NCI-H146 treated with DMSO at 0.1 percent for 48 hours (cell line): ENCODE results near the gene CASP7.
"Not testable (repeated sequence)": the region's sequence is repeated elsewhere in the genome, so short reads cannot be mapped to it uniquely, and the experiment has no call there.

Experiments used
- DNase-seq: peaks from one replicate; lab custom pipeline; 2025; ENCODE audit not compliant: unreplicated experiment; lab: John Stamatoyannopoulos, UW

The CASP7 gene

DNA sequence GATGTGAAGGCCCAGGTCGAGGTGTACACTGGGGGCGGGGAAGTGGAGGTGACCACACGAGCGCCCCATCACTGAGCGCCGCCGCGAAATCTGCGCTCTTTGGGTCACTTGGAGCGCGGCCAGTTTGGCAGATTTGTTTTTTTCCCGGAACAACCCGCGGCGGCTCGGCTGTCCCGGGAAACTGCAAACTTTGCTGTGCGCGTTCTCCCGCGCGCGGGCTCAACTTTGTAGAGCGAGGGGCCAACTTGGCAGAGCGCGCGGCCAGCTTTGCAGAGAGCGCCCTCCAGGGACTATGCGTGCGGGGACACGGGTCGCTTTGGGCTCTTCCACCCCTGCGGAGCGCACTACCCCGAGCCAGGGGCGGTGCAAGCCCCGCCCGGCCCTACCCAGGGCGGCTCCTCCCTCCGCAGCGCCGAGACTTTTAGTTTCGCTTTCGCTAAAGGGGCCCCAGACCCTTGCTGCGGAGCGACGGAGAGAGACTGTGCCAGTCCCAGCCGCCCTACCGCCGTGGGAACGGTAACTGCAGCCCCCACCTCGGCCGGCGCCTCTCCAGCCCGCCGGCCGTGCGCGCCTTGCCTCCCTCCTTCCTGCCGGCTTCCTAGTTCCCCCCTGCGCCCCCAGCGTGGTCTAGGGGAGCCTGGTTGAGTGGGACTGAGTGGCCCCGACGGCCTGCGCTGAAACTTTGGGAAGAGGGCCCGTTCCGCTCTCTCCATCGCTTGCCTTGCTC lies at the start of gene CASP7:
TSS of gene CASP7 (plus strand) at position 450 of the 727 bp plus-strand sequence. CDS start 17,582 bp downstream, outside the sequence.
- peak; percentile 47 for DNase-seq

DNA sequence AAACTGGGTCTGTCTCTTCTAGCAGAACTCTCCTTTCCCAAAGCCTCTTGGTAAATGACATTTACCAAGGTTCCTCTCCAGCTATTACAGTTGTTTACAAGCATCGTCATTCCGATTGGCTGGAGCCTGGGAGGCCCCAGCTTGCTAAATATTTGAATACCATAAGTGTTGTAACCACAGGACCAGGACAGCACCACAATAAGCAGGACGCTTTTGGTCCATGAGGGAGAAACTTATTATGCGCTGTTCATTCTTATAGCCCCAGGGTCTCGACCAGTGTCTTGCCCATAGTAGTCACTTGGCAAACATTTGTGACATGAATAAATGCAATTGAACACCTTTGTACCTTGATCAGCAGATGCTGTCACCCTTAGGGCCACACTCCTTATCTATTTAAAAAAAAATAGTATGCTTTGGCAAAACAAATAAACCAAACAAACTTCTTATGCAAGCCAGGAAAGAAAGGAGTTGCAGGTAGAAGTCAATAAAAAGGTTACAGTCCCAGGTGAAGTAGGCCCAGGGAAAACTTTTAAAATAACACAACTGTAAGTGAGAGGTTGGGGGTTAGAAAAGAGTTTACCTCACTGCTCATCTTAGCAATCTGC lies 48.7 kb upstream of the CASP7 start:
- no peak for DNase-seq

GRCh38 chr10:113631684-113632367 lies 47.9 kb upstream of the CASP7 start:
- peak; percentile 35 for DNase-seq

DNA sequence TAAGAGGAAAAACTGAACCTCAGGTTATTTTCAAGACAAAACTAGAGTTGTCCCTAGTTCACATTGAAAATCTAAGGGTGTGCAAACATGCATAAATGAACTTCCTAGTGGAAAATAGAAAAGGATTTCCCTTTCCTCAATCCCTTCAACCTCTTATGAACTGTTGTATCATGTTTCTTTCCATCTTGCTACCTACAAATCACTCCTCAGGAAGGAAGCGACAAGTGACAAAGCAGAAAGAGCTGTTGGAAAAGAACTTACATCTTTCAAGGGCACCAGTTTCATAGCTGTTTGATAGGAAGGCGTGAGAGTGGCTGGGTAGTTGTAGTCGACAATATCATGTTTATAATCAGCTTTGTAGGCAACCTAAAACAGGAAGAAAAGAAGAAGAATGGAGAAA lies 39.7 kb upstream of the CASP7 start:
- no peak for DNase-seq

- no peak for DNase-seq
Observed at GRCh38 chr10:113641702-113642101, 38.0 kb upstream of the CASP7 start.

GRCh38 chr10:113643183-113643582 lies 36.5 kb upstream of the CASP7 start:
- no peak for DNase-seq

DNA sequence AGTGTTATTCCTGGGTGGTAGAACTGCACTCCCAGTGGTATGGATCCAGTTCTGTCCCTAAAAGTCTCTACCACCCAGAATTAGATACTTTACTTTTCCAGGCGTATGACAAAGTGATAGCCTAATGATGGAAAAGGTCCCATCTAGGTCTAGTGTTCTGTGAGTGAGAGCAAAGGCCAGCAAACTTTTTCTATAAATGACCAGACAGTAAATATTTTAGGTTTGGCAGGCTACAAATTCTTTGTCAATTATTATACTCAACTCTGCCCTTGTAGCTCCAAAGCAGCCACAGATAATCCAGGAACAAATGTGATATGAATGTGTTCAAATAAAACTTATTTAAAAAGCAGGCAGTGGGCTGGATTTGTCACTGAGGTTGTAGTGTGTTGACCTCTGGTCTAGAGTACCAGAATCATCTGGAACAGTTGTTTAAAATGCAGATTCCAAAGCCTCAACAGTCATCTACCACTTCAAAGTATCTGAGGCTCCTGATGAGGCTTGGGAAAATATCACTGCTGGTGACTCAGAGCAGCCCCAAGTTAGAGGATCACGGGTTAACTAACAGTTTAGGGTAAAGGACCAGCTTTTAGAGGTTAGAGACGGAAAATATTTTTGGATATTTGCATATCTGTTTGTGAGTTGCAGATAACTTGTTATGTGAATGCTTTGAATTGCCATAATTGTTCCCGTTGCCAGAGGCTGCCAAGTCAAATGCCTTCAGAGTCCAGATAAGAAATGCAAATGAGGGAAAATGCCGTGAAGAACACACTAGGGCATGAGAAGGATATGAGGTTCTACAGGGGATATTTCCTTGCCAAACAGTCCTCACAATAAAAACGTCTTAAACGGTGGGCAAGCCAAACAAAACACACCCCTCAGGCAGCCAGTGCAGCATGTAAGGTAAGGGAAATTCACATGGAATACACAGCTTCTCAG lies 35.3 kb upstream of the CASP7 start:
- no peak for DNase-seq

DNA sequence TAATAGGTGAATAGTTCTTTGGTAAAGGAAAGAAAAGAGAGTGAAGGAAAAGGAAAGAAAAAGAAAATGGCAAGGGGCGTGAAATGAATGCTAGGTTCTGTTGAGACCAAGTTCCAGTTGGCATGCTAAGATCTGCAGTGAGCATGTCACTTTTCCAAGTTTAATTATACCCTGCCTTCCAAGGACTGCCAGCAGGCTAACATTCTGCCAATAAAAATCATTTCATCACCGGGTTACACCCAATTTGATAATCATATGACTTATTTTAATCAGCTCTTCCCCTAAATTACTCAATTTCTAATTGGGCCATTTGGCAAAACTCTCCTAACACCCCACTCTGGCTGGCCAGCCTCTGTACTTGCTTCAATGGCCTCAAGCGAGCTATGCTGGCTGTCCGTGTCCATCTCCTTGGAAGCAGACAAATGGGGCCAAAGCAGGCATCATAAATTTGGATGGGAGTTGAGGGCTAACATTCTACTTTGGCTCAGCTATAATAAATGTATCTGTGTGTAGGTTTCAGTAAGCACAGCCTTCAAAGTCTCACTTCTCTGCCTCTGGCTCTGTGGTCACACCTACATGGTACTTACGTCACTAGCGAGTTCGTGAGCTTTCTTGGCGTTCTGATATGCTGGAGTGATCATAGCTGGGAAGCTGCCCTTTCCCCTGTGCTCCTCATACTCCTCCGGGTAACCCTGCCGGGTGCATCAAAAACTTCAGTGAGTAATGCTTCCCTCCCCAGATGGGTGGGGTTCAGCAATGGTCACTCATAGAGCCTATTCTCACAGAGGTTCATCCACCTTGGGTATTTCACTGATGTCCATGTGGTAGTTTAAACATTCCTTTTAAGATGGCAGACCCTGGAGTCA lies 33.1 kb upstream of the CASP7 start:
- DNase-seq = no peak

DNA sequence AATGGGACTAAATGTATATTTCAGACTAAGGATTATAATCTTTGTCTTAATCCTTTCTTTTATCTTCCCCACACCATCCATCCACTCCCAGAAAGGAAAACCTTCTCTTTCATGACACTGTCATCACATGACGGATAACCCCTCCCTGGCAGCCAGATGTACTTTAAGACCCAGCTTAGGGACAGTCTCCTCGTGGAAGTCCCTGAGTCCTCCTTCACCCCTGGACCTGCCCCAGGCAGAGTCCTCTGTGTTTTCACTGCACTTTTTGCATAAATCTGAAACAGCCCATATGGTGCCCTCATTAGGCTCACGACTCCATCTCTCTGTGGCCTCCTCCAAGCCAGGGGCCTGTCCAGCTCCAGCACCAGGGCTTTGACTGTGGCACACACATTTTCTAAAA lies 31.9 kb upstream of the CASP7 start:
- no peak for DNase-seq

DNA sequence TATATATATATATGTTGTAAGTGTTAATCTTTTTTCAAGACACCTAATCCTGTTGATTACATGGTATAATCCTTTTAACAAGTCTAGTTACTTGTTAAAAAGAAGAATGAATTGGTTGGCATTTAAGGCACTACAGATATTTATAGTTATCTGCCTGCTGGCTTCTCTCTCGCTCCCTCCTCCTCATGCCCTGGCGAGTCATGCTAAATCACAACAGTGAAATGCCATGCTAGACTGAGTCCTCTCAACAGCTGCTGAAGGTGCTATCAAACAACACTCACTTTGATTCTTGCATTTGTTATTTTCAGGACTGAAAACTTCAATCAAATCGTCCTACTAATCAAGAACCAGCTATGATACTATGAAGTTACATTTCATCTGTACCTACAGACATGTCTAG lies 31.2 kb upstream of the CASP7 start:
- no peak for DNase-seq

GRCh38 chr10:113650172-113650571 lies 29.5 kb upstream of the CASP7 start:
- no peak for DNase-seq

- no peak for DNase-seq
Observed at GRCh38 chr10:113651021-113651420, 28.7 kb upstream of the CASP7 start.

GRCh38 chr10:113651898-113652297 lies 27.8 kb upstream of the CASP7 start:
- no peak for DNase-seq

GRCh38 chr10:113652456-113652855 lies 27.3 kb upstream of the CASP7 start:
- DNase-seq = not testable (repeated sequence)

- DNase-seq = no peak
Observed at GRCh38 chr10:113656896-113657295, 22.8 kb upstream of the CASP7 start.

- DNase-seq = peak; percentile 58
Observed at GRCh38 chr10:113657544-113657943, 22.2 kb upstream of the CASP7 start.

GRCh38 chr10:113661332-113661731 lies 18.4 kb upstream of the CASP7 start:
- no peak for DNase-seq

- DNase-seq = no peak
Observed at GRCh38 chr10:113663142-113663541, 16.6 kb upstream of the CASP7 start.

- no peak for DNase-seq
Observed at GRCh38 chr10:113663908-113664307, 15.8 kb upstream of the CASP7 start, which contains the start of gene NRAP. Gene NRAP (minus strand): TSS chr10:113664041. CDS start chr10:113663882, 159 bp downstream.

DNA sequence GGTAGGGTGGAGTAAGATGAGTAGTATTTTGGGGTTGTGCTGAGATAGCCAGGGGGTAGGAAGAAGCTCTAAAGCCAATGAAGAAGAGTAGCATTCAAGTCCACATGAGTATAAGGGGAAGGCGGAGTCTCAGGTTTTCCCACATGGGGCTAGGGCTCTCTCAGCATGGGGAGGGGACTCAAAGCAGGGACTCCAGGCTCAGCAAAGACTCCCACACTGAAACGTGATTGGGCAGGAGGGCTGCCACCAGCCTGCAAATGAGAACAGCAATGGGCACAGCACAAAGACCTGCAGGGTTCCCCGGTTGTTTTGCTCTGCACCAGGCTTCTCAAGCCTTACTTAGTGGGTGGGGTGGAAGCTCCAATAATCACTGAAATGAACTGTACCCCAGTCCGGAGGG lies 14.4 kb upstream of the CASP7 start:
- DNase-seq = no peak
